HG03571 (cell line): ENCODE results near the gene ZFR2.
"Not testable (repeated sequence)": the region's sequence is repeated elsewhere in the genome, so short reads cannot be mapped to it uniquely, and the experiment has no call there.

Experiments
- ATAC-seq: cut with Tn5 transposase; IDR thresholded peaks from one replicate; pipeline ENCODE4 v1.9.1; 2021; ENCODE audit not compliant: unreplicated experiment

Gene ZFR2

DNA sequence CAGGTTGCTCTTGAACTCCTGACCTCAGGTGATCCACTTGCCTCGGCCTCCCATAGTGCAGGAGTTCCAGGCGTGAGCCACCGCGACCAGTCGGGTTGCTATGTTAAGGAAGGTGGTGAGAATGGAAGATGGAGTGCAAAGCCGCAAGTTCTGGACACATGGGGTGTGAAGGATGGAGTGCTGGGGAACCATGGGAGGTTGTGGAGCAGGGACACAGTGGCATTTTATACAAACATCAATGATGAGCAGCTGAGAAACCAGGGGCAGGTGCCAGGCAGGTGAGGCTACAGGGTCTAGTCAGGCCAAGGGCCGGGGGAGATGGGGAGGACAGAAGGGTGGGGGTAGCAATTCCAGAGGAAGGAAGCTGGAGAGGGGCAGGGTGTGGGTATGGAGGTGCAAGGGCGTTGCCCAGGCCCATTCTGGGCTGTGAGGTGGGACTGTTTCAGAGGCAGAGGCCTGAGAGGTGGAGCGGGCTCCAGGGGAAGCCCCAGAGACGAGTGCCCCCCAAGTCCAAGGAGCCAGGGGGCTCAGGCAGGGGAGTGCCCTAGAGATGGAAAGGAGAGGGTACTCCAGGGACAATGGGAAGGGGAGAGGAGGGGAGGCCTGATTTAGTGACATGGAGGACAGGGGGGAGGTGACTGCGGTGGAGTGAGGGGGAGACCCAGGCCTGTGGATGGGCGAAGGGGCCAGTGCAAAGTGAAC, 94.9 kb downstream of the ZFR2 start:
- no peak for ATAC-seq

DNA sequence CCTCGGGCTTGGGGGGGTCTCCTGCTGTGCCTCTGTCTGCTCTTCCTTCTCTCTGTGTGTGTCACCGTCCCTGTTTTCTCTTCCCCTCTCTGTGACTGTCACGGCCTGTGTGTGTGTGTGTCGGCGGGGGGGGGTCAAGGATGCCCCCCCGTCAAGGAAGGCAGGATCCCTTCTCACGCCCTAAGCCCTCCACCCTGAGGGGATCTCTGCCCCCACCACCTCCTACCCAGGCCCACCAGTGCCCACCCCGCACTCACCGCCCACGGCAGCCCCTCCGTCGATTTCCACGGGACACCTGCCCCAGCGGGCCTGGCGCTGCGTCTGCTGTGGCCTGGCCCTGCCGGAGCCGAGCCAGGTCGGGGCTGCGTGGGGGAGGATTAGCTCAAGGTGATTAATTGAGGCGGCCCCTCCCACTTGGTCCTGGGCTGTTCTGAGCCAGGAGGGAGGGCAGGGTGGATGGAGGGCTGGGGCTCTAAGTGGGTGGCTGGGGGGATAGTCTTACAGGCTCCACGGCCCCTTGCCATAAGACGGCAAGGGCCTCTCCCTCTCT, 96.9 kb downstream of the ZFR2 start, which contains the start of gene RAX2:
Gene RAX2, minus strand, starts transcription at position 323 of the 550 bp plus-strand sequence. CDS start 486 bp downstream, outside the sequence.
- ATAC-seq = no peak

DNA sequence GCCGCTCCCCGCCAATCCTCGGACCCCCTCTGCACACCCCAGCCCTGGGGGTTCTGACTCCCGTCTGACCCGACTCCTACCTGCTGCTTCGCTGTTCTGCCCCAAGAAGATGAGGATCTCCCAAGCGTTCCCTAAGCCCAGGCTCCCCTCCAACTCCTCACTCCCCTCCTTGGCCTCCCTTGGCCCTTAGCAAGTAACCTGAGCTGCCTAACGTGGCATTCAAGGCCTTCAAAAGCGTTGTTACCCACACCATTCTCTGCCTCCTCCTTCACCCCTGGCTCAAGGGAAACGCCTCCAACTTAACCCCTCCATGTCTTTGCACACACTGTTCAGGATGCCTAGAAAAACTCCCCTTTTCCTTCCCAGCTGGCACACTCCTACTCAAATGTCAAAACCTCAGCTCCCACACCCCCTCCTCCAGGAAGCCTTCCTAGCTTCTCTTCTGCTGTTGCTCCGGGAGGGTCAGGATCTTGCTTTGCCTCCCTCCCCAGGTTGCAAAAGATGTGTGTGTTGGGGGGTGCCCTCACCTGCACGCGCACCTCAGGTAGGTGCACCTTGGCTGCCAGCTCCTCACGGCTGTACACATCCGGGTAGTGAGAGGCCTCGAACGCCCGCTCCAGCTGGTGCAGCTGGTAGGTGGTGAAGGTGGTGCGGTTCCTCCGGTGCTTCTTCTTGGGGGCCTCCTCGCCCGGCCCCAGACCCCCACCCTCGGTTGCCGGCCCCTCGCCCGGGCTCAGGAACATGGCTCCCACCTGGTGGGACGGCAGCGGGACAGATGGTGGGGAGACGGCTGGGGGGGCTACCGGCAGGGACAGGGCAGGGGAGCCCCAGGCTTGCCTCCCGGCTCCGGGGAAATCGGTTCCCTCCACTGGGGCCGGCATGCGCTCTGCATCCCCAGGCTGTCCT, 97.6 kb downstream of the ZFR2 start:
- no peak for ATAC-seq

DNA sequence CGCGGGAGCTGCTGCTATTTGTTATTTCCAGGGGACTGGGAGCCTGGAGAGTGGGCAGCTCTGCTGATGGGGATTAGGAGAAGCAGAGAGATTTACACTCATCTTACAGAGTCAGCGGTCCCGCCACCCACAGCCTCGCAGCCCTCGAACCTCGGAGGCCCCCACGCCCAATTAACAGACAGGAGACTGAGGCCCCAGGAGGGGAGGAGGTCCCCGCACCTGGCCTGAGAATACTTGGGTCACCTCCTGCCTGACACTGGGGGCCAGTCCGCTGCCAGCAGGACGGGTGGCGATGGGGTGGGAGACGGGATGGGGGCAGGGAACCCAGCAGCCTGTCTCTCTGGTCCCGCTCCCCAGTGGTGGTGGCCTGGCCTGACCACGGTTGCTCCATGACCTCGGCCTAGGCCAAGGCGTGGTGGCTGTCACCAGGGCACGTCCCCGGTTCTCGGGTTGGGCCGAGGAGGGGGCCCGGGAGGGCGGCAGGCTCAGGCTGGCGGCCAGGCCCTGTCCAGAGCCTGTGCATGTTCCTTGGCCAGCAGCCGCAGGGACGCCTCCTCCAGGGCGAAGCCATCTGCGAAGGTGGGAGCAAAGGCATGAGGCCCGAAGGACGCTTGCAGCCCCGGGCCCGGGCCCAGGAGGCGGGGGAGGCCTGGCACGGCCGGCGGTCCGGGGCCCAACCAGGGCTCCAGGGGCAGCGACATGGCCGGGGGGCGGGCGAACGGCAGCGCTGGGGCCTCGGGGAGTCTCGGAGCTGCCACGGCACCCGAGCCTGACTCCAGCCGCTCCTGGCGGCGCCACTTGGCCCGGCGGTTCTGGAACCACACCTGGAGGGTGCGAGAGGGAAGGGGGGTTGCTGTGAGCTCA, 98.5 kb downstream of the ZFR2 start:
- ATAC-seq = no peak

DNA sequence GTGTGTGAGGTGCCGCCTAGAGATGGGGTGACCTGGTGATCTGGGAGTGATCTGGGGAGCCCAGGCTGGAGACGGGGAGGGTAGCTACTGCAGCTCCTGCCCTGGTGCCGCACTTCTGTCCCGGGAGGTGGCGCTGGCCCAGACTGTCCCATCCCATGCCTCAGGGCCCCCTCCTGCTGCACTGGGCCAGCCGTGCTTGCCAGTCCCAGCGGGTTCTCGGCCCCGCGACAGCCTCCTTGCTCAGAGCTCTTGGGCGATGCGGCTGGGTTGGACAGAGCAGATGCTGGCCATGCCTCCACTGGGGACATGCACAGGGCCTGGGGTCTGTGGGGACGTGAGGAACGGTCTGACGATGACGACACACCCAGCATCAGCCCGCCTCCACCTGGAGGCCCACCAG, 99.3 kb downstream of the ZFR2 start:
- ATAC-seq = no peak

DNA sequence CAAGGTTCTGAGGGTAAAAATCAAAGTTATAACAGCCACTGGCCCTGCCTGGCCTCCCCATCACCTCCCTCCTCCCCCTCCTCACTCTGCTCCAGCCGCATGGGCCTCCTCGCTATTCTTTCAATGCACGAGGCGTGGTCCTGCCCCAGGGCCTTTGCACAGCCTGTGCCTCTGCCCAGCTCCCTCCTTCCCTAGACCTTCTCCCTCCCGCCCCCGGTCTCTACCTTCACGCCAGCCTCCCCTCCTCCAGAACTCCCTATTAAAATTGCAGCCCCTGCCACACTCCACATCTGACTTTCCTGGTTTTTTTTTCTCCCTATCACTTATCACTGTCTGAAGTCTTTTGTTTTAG, 100.1 kb downstream of the ZFR2 start:
- no peak for ATAC-seq

DNA sequence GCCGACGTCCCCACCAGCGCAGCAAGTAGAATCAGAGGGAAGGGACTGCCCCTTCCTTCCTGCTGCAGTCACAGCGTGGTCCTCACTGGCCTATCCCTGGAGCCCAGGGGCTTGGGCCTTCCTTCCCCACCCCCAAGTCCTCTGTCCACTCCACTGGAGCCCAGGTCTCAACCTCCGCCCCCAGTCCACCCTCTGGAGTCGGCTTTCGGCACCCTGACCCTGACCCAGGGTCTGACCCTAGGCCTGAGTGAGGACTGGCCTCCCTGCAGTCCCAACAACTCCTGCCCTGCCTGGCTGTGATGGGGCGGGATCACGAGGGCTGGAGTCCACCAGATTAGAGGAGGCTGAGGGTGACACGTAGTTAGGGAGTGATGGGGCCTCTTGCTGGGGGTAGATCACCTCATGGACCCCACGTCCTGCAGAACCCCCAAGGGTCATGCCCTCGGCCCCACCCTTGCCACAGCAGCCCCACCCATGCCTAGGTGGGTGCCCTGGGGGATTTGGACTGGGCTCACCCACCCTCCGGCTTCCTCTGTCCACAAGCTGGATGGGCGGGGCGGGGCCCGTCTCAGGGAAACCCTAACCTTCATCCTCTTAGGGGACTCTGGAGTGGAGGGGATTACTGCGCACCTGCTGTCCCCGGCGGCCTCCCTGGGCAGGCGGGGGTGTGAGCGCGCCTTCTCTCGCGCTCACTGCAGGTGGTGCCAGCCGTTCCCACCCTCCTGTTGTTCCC, 100.7 kb downstream of the ZFR2 start:
- ATAC-seq = no peak

DNA sequence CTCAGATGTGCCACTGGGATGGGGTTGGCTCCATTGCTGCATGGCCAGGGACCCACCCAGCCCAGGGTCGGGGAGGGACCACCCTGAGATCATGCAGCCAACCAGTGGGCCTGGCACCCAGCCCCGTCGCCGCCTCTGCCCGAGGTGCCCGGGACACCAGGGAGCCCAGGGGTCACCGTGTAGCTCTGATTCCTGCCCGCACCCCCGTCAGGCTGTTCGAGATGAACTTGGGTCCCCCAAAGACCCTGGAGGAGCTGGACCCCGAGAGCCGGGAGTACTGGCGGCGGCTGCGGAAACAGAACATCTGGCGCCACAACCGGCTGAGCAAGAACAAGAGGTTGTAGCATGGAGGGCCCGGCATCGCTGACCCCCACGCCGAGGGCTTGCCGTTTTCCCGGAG, 101.8 kb downstream of the ZFR2 start:
- ATAC-seq = no peak

DNA sequence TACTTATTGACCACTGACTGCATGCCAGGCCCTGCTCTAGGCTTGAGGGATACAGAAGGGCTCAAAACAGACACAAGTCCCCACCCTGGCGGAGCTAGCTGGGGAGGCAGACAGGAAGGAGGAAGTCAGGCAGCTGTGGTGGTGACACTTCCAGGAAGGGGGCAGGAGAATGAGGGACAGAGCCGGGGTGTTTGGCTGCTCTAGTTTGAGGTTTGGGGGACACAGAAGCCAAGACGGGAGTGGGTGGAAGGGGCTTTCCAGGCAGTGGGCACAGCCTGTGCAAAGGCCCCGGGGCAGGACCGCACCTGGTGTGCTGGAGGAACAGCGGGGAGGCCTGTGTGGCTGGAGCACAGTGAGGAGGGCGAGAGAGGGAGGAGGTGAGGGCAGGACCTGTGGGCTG, 102.3 kb downstream of the ZFR2 start:
- ATAC-seq = no peak

DNA sequence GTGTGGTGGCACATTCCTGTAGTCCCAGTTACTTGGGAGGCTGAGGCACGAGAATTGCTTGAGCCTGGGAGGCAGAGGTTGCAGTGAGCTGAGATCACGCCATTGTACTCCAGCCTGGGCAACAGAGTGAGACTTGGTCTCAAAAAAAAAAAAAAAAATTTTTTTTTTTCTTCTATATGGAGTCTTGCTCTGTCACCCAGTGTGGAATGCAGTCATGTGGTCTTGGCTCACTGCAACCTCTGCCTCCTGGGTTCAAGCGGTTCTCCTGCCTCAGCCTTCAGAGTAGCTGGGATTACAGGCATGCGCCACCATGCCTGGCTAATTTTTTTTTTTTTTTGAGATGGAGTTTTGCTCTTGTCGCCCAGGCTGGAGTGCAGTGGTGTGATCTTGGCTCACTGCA, 103.1 kb downstream of the ZFR2 start:
- not testable (repeated sequence) for ATAC-seq

DNA sequence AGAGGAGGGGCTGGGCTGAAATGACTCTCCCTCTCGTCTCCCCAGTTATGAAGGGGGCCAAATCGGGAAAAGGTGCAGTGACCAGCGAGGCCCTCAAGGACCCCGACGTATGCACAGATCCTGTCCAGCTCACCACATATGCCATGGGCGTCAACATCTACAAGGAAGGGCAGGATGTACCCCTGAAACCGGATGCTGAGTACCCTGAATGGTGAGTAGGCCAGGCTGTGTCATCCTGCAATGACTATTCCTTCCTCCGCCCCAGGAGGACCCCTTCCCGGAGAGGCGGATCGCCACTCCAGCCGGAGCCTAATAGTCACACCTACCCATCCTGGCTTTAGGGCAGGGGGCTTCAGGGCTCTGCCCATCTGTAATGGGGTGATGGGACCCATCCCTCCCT, 103.7 kb downstream of the ZFR2 start:
- ATAC-seq = no peak

DNA sequence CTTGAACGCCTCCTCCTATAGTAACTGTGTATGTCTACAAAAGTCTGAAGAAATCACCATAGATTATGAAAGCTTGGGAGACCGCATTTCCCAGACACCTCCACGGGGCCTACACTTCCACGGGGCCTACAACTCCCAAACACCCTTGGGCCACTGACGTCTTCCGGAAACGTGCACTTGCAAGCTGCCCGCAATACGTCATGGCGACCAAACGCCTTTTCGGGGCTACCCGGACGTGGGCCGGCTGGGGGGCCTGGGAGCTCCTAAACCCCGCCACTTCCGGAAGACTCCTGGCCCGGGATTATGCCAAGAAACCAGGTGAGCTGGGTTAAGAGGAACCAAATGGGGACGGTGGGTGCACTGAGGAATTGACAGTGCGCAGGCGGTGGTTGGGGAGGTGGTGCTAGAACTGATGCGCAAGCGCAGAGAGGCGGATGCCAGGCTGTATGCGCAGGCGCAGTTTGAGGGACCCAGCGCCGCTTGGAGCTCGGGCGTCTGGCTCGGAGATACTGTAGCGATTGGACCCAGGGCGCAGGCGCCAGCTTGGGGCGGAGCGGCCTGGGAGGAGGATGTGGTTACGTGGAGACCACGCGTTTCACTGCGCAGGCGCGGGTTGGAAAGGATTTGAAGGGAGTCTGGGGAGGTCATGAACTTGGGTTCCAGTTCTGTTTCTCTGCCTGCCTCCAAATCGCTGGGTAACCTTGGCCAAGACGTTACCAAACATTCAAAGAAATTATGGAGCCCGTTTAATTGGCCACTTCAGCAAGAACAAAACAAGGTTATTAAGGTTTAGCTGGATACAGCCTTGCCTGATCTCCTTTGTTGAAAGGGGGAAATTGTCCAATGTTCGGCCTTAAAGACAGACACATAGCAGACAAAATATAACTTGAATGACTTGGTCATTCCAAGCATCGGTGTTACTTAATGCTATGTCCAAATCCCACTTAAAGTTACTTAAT, 106.1 kb downstream of the ZFR2 start, which contains the start of gene MRPL54:
Gene MRPL54, plus strand, starts transcription at position 182 of the 959 bp plus-strand sequence. Its CDS starts 19 bp downstream, at position 201.
- ATAC-seq = peak; percentile 58

DNA sequence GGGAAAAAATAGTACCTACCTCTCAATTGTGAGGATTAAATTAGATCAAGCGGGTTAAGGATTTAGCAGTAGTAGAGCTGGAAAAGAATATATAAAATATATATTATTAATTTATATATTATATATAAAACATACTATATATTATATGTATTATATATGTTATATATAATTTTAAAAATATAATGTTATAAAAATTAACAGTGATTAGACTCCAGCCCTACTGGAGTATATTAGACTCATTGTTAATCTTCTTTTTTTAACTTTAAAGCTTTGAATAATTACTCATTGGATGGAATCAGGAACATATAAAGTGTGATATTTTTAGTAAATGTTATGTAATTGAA, 106.7 kb downstream of the ZFR2 start:
- ATAC-seq = no peak

DNA sequence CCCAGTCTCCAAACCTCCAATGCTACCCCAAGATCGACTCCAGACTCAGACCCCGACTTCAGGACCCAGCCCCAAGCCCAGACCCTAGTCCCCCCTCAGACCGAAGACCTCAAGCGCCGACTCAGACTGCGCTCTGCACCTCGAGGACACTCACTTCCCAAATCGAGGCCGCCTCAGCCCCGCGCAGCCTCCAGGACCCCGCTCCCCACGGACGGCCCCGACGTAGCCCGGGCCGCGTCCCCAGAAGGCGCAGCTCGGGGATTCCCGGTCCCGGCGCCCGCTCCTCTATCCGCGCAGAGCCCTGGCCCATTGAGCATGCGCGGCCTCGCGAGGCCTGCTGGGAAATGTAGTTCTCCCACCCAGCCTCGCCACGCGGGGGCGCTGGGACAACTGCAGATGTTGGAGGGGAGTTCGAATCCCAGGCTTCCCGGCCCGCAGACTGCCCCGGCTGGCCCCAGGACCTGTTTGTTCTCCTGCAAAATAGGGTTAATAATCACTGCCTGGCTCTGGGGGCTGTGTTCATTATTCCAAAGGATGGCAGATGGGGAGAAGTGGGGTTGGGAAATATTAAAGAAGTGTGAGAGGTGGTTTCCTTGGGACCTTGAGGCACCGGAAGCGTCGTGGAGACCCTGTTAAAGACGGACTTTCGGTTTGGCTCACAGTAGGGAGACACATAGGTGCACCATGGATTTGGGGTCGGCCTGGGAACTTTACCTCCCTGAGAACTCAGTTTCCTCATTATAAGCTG, 107.3 kb downstream of the ZFR2 start, which contains the start of gene APBA3:
Gene APBA3, minus strand, starts transcription at position 311 of the 748 bp plus-strand sequence. CDS start 1,428 bp downstream, outside the sequence.
- peak; percentile 44 for ATAC-seq

DNA sequence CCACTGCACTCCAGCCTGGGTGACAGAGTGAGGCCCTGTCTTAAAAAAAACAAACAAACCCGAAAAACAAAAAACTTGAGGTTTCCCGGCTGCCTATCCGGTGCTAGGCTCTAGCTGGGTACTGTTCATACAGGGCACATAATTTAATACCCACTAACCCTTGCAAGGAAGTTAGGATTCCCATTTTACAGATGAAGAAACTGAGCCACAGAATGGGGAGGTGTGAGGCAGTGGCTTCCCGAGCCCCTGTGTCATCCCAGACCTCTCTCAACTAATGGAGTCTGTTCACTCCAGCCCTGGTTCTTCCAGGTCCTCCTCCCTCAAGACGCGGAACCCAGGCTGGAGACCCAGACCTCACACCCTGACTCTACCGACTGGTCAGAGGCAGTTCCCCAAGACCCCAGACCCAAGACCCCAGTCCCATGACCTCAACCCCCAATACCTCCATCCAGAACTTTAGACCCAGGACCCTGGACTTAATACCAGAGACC, 107.9 kb downstream of the ZFR2 start:
- no peak for ATAC-seq

DNA sequence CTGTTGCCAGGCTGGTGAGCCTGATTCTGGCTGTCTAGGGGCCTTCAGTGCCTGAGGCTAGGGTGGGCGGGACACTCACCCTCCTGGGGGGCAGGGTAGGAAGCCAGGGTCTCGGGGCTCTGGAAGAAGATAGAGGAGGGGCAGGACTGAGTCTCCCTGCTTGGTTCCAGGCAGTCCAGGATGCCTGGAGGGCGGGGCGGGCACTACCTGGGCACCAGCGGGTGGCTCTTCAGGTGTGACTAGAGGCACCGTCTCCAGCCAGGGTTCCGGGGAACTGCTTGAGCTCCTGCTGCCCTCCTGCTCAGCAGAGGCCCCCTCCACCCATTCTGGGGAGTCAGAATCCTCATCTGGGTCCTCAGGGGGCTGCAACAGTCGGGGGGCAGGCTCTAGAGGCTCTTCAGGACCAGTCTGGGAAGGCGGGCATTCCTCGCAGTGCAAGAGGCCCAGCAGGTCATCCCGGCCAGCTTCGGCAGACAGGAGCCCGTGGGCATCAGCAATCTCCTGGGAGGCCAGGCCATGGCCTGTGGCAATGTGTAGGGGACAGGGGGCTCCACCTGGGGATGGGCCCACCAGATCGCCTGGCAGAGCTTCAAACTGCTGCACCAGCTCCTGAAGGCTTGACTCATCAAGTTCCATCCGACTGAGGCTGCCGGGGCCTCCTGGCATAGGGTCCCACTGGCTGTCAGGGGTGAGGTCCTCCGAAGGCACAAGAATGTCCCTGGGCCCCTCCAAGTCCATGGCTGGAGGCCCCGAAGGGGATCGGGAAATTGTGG, 109.2 kb downstream of the ZFR2 start:
- no peak for ATAC-seq

DNA sequence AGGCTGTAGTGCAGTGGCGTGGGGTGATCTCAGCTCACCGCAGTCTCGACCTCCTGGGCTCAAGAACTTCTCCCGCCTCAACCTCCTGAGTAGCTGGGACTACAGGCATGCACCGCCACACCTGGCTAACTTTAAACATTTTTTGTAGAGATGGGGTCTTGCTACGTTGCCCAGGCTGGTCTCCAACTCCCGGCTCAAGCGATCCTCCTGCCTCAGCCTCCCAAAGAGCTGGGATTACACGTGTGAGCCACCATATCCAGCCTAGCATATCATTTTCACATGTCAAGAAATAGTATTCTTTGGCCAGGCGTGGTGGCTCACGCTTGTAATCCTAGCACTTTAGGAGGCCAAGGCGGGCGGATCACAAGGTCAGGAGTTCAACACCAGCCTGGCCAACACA, 110.5 kb downstream of the ZFR2 start:
- not testable (repeated sequence) for ATAC-seq
